ENCODE measurements around the gene ANO1.

ANO1 gene

DNA sequence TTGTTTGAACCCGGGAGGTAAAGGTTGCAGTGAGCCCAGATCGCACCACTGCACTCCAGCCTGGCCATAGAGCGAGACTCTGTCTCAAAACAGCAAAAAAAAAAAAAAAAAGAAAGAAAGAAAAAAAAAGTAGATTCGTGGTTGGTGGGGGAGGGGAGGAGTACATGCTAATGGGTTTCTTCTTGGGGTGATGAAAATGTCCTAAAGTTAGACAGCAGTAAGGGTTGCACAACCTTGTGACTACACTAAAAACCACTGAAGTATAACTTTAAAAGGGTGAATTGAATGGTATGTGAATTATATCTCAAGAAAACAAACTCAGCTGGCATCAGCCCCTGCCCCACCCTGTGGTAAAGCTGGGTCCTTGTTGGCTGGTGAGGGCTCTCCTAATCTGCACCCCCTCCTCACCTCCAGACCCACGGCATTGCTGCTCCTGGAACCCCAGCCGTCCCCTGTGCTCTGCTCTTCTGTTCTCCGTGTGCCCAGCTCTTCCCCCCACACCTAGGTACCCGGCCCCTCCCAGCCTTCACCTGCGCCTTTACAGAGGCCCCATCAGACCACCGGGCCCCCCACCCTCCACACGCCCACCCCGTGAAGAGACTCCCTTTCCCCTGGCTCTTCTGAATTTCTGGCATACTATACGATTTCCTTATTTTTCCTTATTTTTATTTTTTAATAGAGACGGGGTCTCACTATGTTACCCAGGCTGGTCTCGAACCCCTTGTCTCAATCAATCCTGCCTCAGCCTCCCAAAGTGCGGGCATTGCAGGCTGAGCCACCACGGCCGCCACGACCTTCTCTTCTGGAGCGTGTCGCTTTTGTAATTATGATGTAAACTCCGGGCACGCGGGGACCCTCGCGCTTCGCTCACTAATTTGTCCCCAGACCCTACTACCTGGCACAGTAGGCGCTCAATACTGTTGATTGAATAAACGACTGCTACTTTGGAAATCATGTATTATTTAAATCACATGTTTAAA is 124.1 kb downstream of the ANO1 start:
- Histone ChIP-seq H3K14ac (ENCODE audit: low read length in 2 of 2) (no peak overlapping the region), H3K36me3 (ENCODE audit: control insufficient read depth in 1 of 2, insufficient read depth in 2 of 2, low read depth in 1 of 2, low read length in 2 of 2) (peaks cover 23 to 26% of the 10 kb centered on the region in 2 experiments), H3K9me3 (ENCODE audit: control insufficient read depth, low read length) (no peaks in the 10 kb centered on the region), H3K4ac (ENCODE audit: low read depth in 1 of 2, low read length in 2 of 2) (peak overlapping the region in 1 of 2 experiments; percentile 96), H4K91ac (ENCODE audit: low read length) (no peak overlapping the region), H2BK12ac (ENCODE audit: low read length in 2 of 2) (no peak overlapping the region), H2AFZ (ENCODE audit: low read depth, low read length) (peak overlapping the region; percentile 83), H4K8ac (ENCODE audit: low read length) (peak overlapping the region; percentile 86), H3K4me3 (ENCODE audit: insufficient read depth in 1 of 2, low read depth in 1 of 2, low read length in 2 of 2) (peak overlapping the region in 1 of 2 experiments; percentile 88), H3K18ac (ENCODE audit: low read depth in 1 of 2, low read length in 2 of 2) (no peak overlapping the region), H3K4me2 (ENCODE audit: low read length, poor library complexity, severe bottlenecking) (peak overlapping the region; percentile 88), H3K4me1 (ENCODE audit: control insufficient read depth, insufficient read depth, low read depth, low read length) (peaks cover 28% of the 10 kb centered on the region), H3K23ac (ENCODE audit: low read length in 2 of 2) (no peak overlapping the region), H2BK120ac (ENCODE audit: low read depth, low read length) (no peak overlapping the region), H3K27ac (ENCODE audit: low read length, poor library complexity, severe bottlenecking) (no peak overlapping the region), H2BK5ac (ENCODE audit: low read depth, low read length, poor library complexity, severe bottlenecking) (no peak overlapping the region), H2AK5ac (ENCODE audit: low read length, severe bottlenecking) (peak overlapping the region; percentile 39), H3K9ac (ENCODE audit: low read length) (peak overlapping the region; percentile 94), H3K27me3 (ENCODE audit: control insufficient read depth in 1 of 2, insufficient read depth in 1 of 2, low read length in 2 of 2) (peaks cover 0 to 11% of the 10 kb centered on the region in 2 experiments), H3K79me1 (replicated peaks; ENCODE audit: low read length, poor library complexity, severe bottlenecking) (peaks cover 10% of the 10 kb centered on the region), H2BK15ac (ENCODE audit: low read depth, poor library complexity, severe bottlenecking) (no peak overlapping the region)
- WGBS, result 84% methylated on average over 25 of the region's 29 CpGs
- DNase-seq, result peak; percentile 54

DNA sequence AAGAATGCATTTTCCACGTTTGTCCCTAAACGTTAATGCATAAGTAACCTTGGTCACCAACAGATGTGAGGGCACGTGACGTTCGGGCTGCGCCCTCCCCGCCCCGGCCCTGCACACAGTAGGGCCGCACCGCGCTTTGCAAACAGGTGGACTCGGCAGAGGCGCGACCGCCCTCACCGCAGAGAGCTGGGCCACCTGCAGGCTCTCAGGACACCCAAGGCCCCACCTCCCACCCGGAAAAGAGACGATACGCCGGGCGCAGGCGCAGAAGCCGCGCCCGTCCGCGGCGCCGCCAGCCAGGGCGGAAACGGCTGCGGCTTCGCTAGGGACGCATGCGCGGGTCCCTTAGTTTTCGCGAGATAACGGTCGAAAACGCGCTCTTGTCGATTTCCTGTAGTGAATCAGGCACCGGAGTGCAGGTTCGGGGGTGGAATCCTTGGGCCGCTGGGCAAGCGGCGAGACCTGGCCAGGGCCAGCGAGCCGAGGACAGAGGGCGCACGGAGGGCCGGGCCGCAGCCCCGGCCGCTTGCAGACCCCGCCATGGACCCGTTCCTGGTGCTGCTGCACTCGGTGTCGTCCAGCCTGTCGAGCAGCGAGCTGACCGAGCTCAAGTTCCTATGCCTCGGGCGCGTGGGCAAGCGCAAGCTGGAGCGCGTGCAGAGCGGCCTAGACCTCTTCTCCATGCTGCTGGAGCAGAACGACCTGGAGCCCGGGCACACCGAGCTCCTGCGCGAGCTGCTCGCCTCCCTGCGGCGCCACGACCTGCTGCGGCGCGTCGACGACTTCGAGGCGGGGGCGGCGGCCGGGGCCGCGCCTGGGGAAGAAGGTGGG is 125.0 kb downstream of the ANO1 start, which contains the start of gene FADD:
Gene FADD (plus strand): TSS at position 377 of the 831 bp plus-strand sequence. CDS start 164 bp downstream, at position 541.
- peak within 1 kb of the TSS; percentile 83 for H2AFZ ChIP-seq (ENCODE audit: low read depth, low read length)
- peak within 1 kb of the TSS; percentile 96 for H4K91ac ChIP-seq (ENCODE audit: low read length)
- peak within 1 kb of the TSS; percentile 99 to 100 for H3K4ac ChIP-seq (ENCODE audit: low read depth in 1 of 2, low read length in 2 of 2)
- no peaks in the 10 kb centered on the region for H3K9me3 ChIP-seq (ENCODE audit: control insufficient read depth, low read length)
- H2AK5ac ChIP-seq (ENCODE audit: low read length, severe bottlenecking), result peak within 1 kb of the TSS; percentile 90
- peak within 1 kb of the TSS; percentile 94 for H3K9ac ChIP-seq (ENCODE audit: low read length)
- peak within 1 kb of the TSS; percentile 60 to 75 for H2BK12ac ChIP-seq (ENCODE audit: low read length in 2 of 2)
- H3K27me3 ChIP-seq (ENCODE audit: control insufficient read depth in 1 of 2, insufficient read depth in 1 of 2, low read length in 2 of 2), result peaks cover 0 to 11% of the 10 kb centered on the region in 2 experiments
- peaks cover 33 to 35% of the 10 kb centered on the region in 2 experiments for H3K36me3 ChIP-seq (ENCODE audit: control insufficient read depth in 1 of 2, insufficient read depth in 2 of 2, low read depth in 1 of 2, low read length in 2 of 2)
- peak within 1 kb of the TSS; percentile 98 to 100 for H3K18ac ChIP-seq (ENCODE audit: low read depth in 1 of 2, low read length in 2 of 2)
- peak within 1 kb of the TSS; percentile 97 for H3K27ac ChIP-seq (ENCODE audit: low read length, poor library complexity, severe bottlenecking)
- peak within 1 kb of the TSS in 1 of 2 experiments; percentile 97 for H3K23ac ChIP-seq (ENCODE audit: low read length in 2 of 2)
- peak; percentile 93 for DNase-seq
- peak within 1 kb of the TSS in 1 of 2 experiments; percentile 99 for H3K14ac ChIP-seq (ENCODE audit: low read length in 2 of 2)
- peak within 1 kb of the TSS; percentile 96 for H4K8ac ChIP-seq (ENCODE audit: low read length)
- peak within 1 kb of the TSS; percentile 88 to 93 for H3K4me3 ChIP-seq (ENCODE audit: insufficient read depth in 1 of 2, low read depth in 1 of 2, low read length in 2 of 2)
- peak within 1 kb of the TSS; percentile 75 for H2BK15ac ChIP-seq (ENCODE audit: low read depth, poor library complexity, severe bottlenecking)
- peak within 1 kb of the TSS; percentile 88 for H3K4me2 ChIP-seq (ENCODE audit: low read length, poor library complexity, severe bottlenecking)
- peak within 1 kb of the TSS; percentile 90 for H2BK5ac ChIP-seq (ENCODE audit: low read depth, low read length, poor library complexity, severe bottlenecking)
- peaks cover 13% of the 10 kb centered on the region for H3K79me1 ChIP-seq (replicated peaks; ENCODE audit: low read length, poor library complexity, severe bottlenecking)
- peaks cover 32% of the 10 kb centered on the region for H3K4me1 ChIP-seq (ENCODE audit: control insufficient read depth, insufficient read depth, low read depth, low read length)
- peak within 1 kb of the TSS; percentile 93 for H2BK120ac ChIP-seq (ENCODE audit: low read depth, low read length)
- under 1% methylated on average over 88 of the region's 91 CpGs for WGBS

DNA sequence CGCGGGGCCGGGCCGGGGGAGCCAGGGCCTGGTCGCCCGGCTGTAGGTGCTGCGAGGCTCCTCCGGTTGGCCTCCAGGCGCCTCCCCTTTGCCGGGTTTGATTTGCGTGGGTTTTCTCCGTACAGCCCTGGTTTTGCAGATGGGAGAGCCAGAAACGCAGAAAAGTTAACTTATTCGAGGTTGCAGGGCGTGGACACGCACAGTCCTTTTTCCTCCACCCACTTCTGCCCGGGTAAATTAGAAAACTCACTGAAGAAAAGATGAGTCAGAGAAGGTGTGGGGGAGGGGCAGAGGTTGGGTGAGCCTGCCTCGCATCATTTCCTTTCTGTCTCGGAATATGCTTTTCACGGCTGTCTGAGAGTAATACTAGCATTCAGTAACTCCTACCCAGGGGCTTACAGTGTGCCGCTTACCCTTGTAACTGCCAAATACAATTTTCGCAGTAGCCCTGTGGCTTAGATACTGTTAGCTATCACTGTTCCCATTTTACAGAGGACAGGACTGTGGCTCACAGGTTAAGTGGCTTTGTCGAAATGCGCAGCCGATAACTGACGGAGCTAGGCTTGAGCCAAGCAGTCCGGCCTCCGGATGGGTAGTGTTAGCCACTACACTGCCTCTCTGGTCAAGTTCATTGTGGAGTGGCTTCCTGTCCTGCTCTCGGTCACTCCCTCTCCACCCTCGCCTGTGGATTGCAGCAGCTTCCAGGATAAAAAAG is 125.8 kb downstream of the ANO1 start:
- H3K27me3 ChIP-seq (ENCODE audit: control insufficient read depth in 1 of 2, insufficient read depth in 1 of 2, low read length in 2 of 2), result peaks cover 0 to 11% of the 10 kb centered on the region in 2 experiments
- peak overlapping the region; percentile 96 for H4K91ac ChIP-seq (ENCODE audit: low read length)

More for the DNA sequence above, 125.8 kb downstream of the ANO1 start:
- Histone ChIP-seq H2BK12ac (ENCODE audit: low read length in 2 of 2) (peak overlapping the region in 1 of 2 experiments; percentile 75), H2BK15ac (ENCODE audit: low read depth, poor library complexity, severe bottlenecking) (peak overlapping the region; percentile 75), H3K4ac (ENCODE audit: low read depth in 1 of 2, low read length in 2 of 2) (peak overlapping the region; percentile 99 to 100), H3K14ac (ENCODE audit: low read length in 2 of 2) (peak overlapping the region in 1 of 2 experiments; percentile 99), H3K9me3 (ENCODE audit: control insufficient read depth, low read length) (no peaks in the 10 kb centered on the region), H4K8ac (ENCODE audit: low read length) (peak overlapping the region; percentile 96), H3K36me3 (ENCODE audit: control insufficient read depth in 1 of 2, insufficient read depth in 2 of 2, low read depth in 1 of 2, low read length in 2 of 2) (peaks cover 40 to 41% of the 10 kb centered on the region in 2 experiments), H3K79me1 (replicated peaks; ENCODE audit: low read length, poor library complexity, severe bottlenecking) (peaks cover 15% of the 10 kb centered on the region), H2BK120ac (ENCODE audit: low read depth, low read length) (peak overlapping the region; percentile 93), H3K4me2 (ENCODE audit: low read length, poor library complexity, severe bottlenecking) (peak overlapping the region; percentile 74), H2AK5ac (ENCODE audit: low read length, severe bottlenecking) (peak overlapping the region; percentile 21), H2BK5ac (ENCODE audit: low read depth, low read length, poor library complexity, severe bottlenecking) (peak overlapping the region; percentile 90), H3K4me3 (ENCODE audit: insufficient read depth in 1 of 2, low read depth in 1 of 2, low read length in 2 of 2) (peak overlapping the region; percentile 88 to 93), H3K27ac (ENCODE audit: low read length, poor library complexity, severe bottlenecking) (peak overlapping the region; percentile 86), H3K23ac (ENCODE audit: low read length in 2 of 2) (peak overlapping the region in 1 of 2 experiments; percentile 6), H2AFZ (ENCODE audit: low read depth, low read length) (peak overlapping the region; percentile 70), H3K9ac (ENCODE audit: low read length) (peak overlapping the region; percentile 94), H3K4me1 (ENCODE audit: control insufficient read depth, insufficient read depth, low read depth, low read length) (peaks cover 38% of the 10 kb centered on the region), H3K18ac (ENCODE audit: low read depth in 1 of 2, low read length in 2 of 2) (peak overlapping the region; percentile 98)
- WGBS, result under 1% methylated on average over 26 of the region's 30 CpGs
- DNase-seq, result peak; percentile 92

All from mesenchymal stem cell (in vitro differentiated cells and primary cell).